Transverse colon (tissue), 4 donors: ENCODE results near the gene AARS1.
"Not testable (repeated sequence)": the region's sequence is repeated elsewhere in the genome, so short reads cannot be mapped to it uniquely, and the experiment has no call there.

Source experiments
- EP300 ChIP-seq: sonication (generic); formaldehyde crosslinking; IDR thresholded peaks from one replicate; pipeline ENCODE4 v1.6.1; 2017; ENCODE audit warnings: antibody characterized with exemption, low read depth
- POLR2A ChIP-seq: fragments of 450-650 bp; IDR thresholded peaks from one replicate; pipeline ENCODE4 v1.6.1; 2016; ENCODE audit warnings: antibody characterized with exemption, mild to moderate bottlenecking, moderate library complexity
- POLR2AphosphoS5 ChIP-seq, 3 donors: sonication (generic); formaldehyde crosslinking; IDR thresholded peaks; one replicate each; pipeline ENCODE4 v1.6.1; 2016; ENCODE audit warnings: antibody characterized with exemption in 3 of 3
- TF ChIP-seq, protein P1 (sequence below), 5 experiments: fragments of 200-600 bp in 3 of 5; fragments of 450-650 bp in 2 of 5; sonication (generic) in 3 of 5; IDR thresholded peaks; 1 replicate in 2 of 5; 2 replicates in 3 of 5; pipeline ENCODE4 v1.5.1; 2016 to 2017; ENCODE audit warnings: antibody characterized with exemption in 5 of 5, inconsistent platforms in 3 of 5, mild to moderate bottlenecking in 2 of 5, moderate library complexity in 1 of 5

DNA sequence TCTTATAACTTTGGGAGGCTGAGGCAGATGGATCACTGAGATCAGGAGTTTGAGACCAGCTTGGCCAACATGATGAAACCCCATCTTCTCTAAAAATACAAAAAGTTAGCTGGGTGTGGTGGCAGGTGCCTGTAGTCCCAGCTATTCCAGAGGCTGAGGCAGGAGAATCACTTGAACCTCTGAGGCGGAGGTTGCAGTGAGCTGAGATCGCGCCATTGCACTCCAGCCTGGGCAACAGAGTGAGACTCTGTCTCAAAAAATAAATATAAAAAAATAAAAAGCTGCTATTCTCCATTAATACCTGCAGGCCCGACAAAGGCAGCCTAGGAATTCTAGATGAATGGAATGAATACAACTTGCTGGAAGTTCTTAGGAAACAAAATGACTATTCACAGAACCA lies 39.6 kb downstream of the AARS1 start:
- TF ChIP-seq EP300; POLR2AphosphoS5 (IDR thresholded peaks at IDR 0.05); POLR2A: not testable (repeated sequence)
- TF ChIP-seq, protein P1, sequence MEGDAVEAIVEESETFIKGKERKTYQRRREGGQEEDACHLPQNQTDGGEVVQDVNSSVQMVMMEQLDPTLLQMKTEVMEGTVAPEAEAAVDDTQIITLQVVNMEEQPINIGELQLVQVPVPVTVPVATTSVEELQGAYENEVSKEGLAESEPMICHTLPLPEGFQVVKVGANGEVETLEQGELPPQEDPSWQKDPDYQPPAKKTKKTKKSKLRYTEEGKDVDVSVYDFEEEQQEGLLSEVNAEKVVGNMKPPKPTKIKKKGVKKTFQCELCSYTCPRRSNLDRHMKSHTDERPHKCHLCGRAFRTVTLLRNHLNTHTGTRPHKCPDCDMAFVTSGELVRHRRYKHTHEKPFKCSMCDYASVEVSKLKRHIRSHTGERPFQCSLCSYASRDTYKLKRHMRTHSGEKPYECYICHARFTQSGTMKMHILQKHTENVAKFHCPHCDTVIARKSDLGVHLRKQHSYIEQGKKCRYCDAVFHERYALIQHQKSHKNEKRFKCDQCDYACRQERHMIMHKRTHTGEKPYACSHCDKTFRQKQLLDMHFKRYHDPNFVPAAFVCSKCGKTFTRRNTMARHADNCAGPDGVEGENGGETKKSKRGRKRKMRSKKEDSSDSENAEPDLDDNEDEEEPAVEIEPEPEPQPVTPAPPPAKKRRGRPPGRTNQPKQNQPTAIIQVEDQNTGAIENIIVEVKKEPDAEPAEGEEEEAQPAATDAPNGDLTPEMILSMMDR (IDR thresholded peaks at IDR 0.05) = not testable (repeated sequence)
